COLO668 (cell line): ENCODE results near the gene ATP2B2.

ENCODE experiments used
- DNase-seq: peaks from one replicate; lab custom pipeline; 2025; ENCODE audit not compliant: unreplicated experiment; lab: John Stamatoyannopoulos, UW

ATP2B2 gene

GRCh38 chr3:10368512-10368911 is 136.9 kb downstream of the ATP2B2 start:
- DNase-seq = no peak

- no peak for DNase-seq
Measured at GRCh38 chr3:10367506-10367905, 137.9 kb downstream of the ATP2B2 start.

DNA sequence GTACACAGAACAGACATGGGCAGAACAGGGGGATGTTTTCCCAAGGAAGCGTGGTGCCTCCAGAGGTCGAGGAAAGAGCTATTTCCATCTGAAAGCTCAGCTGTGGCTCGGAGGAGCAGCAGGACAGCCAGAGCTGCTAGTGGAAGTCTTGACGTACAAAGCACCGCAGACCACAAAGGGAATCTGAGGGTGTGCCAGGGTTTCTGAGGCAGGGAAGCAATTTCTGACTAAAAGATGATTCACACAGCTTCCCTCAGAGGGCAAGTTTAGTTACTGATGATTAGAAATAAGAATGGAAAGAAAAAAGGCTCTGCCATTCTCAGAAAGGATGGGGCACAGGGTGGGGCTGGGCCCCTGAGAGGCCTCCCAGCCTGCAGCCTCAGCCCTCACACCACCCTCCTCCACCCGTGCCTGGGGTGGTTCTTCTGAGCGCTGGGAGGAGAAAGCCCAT is 138.7 kb downstream of the ATP2B2 start:
- no peak for DNase-seq

DNA sequence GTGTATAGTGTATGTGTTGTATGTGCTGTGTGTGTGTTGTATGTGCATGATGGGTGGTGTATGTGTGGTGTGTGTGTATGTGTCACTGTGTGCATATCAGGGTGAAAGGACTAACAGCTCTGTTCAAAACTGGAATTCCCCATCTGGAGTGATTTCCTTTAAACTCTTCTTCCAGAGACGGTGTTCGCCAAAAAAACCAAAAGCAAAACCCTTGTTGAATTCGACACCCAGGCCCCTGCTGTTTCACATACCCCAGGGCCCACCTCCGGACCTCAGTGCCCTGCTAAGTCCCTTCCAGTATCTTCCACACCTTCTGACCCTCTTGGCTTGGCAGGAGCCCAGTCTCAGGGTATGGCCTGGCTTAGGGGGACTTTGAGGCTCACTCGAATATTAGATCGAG is 139.6 kb downstream of the ATP2B2 start:
- DNase-seq = no peak

DNA sequence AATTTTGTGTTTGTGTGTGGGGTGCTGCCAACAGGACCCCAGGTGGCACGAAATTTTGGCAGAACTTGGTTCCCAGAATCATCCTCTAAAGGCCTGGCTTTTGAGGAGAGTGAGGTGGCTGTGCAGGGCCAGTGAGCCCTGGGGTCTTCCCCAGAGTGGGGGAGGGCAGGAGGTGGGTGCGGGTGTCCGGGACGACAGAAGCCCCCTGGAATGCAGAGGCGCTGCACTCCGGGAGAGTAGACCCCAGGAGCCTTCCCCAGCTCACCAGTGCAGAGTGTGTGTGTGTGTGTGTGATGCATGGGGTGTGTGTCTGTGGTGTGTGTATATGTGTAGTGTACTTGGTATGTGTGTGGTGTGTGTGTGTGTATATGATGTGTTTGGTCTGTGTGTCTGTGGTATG is 140.1 kb downstream of the ATP2B2 start:
- no peak for DNase-seq

DNA sequence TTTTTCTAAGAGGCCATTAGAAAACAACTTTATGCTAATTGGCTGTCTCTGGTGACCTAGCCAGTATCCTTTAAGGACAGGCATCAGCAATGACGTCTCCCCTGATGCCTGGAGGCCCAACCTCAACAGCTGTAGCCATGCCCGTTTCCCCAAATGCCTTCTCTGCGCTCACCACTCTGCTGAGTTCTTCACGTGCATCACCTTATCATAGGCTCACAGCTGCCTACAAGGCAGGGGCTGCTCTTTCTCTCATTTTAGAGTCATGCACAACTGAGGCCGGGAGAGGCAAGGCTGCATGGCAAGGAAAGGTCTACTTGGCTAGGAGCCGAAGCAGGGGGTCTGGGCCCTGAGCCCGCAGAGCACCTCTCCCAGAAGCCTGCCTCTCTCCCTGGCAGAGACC is 140.6 kb downstream of the ATP2B2 start:
- DNase-seq = no peak

- no peak for DNase-seq
Measured at GRCh38 chr3:10363935-10364334, 141.5 kb downstream of the ATP2B2 start.

GRCh38 chr3:10361375-10361774 is 144.0 kb downstream of the ATP2B2 start:
- peak; percentile 88 for DNase-seq

- DNase-seq = no peak
Measured at GRCh38 chr3:10360478-10360877, 144.9 kb downstream of the ATP2B2 start.

DNA sequence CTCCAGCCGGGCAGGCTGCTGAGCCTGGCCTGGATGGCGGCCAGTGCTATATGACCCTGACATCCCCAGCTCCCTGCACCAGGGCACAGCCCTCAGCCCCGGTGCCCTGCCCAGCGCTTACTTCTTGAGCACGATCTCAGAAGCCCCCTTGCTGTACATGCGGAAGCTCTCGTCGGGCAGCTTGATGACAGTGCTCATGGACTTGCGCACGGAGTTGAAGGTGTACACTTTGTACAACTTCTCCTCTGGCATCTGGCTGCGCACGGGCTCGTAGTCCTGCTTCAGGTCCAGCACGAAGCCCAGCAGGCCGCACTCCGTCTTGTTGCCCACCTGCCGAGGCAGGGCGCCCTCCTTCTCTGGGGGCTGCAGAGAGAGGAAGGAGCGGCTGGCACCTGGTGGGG is 145.6 kb downstream of the ATP2B2 start:
- DNase-seq = no peak

DNA sequence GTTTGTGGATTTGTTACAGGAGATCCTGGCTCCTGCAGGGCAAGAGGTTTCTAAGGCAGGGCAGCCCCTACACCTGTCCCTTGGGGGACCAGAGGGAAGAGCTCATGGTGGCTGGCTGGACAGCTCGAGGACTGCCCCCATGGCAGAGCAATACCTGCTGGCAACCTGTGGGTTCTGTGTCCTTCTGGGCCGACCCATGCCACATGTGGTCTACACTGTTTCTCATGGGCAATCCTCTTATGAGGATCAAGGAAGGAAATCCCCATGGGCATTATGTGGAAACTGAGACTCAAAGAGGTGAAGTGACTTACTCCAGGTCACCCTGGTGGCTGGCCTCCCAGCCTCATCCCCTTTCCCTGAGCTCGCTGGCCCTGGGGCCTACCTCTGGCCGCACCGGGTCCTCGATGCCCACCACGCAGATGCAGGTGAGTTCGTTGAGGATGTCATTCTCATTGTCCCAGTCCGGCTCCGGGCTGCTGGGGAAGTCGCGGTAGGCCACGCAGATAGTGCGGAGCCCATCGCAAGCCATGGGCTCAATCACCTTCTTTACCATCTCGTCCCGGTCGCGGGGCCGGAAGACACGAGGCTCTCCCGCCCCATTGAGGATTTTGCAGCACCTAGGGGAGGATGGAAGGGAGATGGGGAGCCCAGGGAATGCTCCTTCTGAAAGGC is 146.9 kb downstream of the ATP2B2 start:
- no peak for DNase-seq

DNA sequence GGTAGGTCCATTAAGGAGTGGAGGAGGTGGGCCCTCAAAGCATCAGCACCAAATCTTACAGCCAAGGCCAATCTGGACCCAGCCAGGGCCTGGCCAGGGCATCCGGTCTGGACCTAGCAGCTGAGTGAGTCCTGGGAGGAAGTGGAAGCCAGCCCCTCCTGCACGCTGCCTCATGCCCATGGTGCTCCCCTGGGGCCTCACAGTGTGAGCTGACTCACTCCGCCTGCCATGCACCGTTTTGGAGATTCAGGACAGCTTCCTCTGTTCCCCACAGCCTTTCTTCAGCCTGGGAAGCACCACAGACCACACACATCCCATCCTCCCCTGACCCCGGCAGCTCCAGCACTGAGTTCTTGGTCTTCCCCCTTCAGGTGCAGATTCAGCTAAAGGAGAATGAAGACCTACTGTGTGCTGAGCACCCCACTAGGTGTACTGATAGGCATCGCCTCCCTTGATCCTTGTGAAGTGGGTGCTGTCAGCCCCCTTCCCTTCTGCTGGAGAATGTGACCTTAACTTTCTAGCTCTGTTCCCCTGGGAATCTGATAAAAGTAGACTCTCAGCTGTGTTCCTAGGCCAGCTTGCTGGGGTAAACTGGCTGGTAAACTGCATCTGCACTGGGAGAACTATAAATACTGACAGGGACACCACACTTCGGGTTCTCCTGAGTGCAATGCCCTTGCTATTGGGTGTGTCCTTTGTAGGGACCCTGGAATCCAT is 147.6 kb downstream of the ATP2B2 start:
- DNase-seq = no peak

DNA sequence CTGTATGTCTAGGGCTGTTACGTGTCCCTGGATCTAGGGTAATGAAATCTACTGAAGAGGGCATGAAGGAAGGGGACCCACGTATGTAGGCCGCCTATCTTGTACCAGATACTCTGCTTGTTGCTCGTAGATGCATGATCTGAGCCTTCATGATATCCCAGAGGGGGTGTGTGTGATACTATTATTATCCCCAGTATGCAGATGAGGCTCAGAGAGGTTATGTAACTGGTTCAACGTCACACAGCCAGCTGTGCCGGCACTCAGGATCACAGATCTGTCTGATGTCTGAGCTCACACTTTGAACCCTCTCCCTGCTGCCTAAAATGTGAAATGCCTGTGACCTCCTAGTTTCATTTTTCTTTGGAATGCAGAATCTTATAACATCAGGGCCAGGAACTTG is 148.3 kb downstream of the ATP2B2 start:
- DNase-seq = no peak

DNA sequence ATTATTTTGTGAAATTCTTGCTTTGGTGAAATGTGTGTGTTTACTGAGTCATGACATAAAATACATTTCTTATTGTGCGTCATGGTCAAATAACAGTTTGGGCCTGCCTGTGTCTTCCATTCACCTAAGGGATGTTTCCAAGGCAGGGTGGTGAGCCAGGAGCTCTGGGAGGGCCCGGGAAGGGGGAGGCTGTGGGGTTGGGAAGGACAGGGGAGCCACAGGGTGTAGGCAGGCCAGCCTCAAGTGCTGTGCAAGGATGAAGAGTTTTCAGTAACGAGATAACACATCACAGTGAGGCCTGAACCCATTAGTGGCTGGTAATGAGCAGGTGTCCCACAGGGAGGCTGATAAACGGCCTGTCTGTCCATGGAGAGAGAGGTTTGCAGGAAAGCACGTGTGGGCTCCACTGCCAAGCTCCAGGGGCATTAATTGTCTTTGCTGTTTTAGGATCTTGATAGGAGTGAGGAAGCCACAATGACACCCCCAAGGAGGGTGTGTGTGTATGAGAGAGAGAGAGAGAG is 148.9 kb downstream of the ATP2B2 start:
- DNase-seq = no peak

DNA sequence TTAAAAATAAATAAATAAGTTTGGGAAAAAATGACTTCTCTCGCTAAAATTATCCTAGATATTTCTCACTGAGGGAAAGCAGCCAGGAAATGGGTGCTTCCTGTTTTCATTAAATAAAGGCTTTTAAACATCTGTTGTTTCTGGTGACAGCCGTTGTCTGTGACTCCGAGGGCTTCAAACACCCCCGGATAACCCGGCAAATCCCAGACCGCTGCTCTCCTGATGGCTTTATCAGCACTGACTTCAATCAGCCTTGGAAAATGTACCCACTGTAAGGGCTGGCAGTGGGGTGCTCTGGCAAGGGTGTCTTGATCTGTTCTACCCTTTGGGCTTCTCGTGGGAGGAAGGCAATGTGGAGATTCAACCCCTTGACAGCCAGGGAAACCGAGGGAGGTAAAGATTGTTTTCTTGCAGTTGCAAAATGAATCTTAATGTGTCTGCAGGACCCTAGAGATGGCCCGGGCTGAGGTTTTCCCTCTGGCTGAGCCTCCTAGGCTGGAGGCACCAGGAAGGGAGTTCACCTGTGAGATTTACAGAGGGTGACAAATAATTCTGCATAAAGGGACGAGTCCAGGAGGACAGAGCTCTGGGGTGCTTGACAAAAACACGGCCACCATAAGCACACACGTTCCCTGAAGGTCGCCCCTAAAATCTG is 150.9 kb downstream of the ATP2B2 start:
- DNase-seq = no peak

GRCh38 chr3:10353661-10354360 is 151.6 kb downstream of the ATP2B2 start:
- no peak for DNase-seq

DNA sequence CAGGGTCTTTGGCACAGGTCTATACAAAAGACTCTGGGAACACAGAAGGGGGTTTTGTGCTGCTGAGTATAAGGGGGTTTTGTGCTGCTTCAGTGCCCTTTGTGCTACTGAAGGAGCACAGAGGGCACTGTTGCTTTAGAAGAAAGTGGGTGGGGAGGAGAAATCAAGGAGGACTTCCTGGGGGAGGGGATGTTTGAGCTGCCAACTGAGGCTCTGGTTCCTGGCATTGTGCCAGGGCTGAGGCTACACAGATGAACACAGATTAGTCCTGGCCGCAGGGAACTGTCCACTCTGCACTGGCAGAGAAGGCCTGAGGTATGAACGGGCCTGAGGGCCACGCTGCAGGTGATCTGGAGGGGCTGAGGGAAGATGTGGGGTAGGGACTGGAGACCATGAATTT is 152.2 kb downstream of the ATP2B2 start:
- no peak for DNase-seq

DNA sequence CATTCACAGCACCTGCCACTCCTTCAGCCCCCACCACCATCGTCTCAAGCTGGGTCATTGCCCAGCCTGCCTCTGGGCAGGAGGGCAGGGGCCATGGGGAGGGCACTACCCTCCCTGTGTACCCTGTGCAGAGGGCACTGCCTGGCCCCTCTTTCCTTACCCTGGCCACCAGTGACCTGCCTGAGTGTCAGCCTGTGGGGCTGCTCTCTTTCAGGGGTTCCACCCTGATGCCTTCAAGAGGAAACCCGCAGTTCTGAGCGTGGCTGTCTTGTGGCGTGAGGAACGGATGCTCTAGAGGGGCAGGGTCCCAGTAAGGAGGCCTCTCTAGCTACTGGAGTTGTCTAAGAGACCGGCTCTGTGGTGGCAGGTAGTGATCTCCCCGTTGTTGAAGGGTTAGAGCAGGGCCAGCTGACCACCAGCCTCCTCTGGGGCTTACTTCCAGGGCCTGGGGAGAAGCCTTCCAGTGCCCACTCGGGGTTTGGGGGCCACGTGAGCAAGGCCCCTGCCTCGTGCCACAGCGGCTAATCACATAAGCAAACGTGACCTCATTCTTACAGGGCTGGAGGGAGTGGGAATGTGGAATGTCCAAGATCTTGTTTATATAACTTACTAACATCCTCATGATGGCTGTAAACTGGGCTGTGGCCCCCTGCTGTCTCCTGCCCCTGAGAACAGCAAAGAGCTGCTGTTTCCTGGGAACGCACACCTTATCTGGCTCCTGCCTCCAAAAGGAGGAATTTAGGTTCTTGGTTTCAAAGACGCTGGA is 153.1 kb downstream of the ATP2B2 start:
- DNase-seq = no peak

- no peak for DNase-seq
Measured at GRCh38 chr3:10351013-10351735, 154.2 kb downstream of the ATP2B2 start.
